ENCODE measurements around the gene FGF2.
A peak's percentile ranks its signal among the peaks of the same experiment; 100 is the strongest.
"Not testable (repeated sequence)": the region's sequence is repeated elsewhere in the genome, so short reads cannot be mapped to it uniquely, and the experiment has no call there.

FGF2 gene

DNA sequence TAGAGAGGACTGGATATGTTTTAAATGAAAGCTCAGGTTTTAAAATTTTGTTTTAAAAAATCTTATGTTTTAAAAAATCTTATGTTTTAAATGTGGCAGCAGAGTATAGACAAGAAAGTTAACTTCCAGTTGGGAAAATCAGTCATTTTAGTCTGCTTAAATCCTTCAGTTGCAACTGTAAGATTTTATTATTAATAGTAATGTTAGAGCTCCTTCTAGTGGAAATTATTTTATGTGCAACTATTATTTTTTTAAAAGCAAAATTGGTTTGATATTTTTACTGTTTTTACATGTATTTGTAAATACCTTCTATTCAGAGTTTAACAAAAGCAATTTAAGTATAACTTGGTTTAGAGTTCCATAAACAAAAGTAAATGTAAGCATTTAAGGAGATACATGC, 104.2 kb downstream of the FGF2 start:
- DNase-seq (ENCODE audit: low spot score), result peak; percentile 54

DNA sequence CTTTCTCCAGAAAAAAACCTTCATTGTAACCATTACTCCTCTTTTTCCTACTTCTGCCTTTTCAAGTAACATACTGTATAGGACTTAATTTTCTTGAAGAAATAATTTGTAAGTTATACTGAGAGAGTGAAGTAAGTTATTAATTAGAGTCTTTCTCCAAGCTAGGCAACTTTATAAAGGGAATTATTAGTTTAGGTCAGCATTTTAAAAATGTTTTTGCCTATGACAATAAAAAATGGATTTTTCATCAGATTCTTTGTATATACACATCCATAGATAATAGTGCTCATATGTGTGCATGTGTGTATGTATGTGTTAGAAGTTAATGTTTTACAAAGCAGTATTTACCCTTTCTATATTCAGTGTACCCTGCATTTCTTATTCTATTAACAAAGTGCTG, 106.1 kb downstream of the FGF2 start:
- no peak for DNase-seq (ENCODE audit: low spot score)

DNA sequence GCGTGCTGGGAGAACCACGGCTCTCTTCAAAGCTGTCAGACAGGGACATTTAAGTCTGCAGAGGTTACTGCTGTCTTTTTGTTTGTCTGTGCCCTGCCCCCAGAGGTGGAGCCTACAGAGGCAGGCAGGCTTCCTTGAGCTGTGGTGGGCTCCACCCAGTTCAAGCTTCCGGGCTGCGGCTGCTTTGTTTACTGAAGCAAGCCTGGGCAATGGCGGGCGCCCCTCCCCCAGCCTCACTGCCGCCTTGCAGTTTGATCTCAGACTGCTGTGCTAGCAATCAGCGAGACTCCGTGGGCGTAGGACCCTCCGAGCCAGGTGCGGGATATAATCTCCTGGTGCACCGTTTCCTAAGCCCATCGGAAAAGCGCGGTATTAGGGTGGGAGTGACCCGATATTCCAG, 118.5 kb downstream of the FGF2 start:
- not testable (repeated sequence) for DNase-seq (ENCODE audit: low spot score)

DNA sequence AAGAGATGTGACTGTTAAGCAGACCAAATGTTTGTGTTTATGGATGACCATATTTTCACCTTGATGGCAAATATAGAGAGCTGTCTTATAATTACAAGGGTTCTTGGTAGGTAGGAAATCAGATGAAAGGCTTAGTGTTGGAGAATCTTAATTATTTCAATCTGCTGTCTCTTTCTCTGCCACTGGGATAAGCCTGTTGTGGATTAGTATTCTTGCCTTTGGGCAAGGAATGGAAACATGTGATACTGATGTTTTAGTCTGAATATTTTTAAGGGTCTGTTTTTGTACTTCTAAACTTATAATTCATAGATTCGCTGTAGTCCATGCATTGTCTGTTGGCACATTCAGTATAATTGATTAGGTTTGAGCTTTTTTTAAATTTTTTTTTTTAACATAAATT, 119.5 kb downstream of the FGF2 start:
- no peak for DNase-seq (ENCODE audit: low spot score)

Data from kidney capillary endothelial cell (primary cell).